ENCODE results near the gene GHR. TPM values are rescaled to one million over a fixed set of nuclear protein-coding genes. Genes with fewer than 3 reads are reported as not detected.

Gene GHR
- total RNA-seq, 1 experiment from 2014 or later, result not detected

DNA sequence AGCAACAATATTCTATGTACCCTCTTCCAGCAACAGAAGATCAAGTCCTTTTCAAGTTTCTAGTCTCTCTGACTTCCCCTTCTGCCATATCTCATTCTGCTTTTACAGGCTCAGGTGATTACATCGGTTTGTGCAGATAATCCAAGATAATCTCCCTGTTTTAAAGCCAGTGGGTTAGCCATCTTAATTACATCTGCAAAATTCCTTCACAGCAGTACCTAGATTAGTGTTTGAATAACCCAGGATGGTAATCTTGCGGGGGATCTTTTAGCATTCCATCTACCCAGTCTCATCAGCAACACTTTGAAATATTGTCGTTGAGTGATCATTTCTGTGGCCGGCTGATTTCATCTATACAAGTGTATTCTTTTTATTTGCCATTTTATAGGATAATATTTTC lies 130.2 kb downstream of the GHR start:
- ChIA-PET CTCF (no interaction called here), POLR2A (ENCODE audit: low non-redundant PET) (interaction anchor here (0.6 kb wide), 1 partner anchor 108 kb away, joined by 3 read pairs; no protein-coding TSS in a partner anchor)
- no peak overlapping the region for H3K4me3 ChIP-seq (ENCODE audit: low read depth, low read length, poor library complexity, severe bottlenecking)
- H3K27ac ChIP-seq (ENCODE audit: low read depth, low read length, poor library complexity, severe bottlenecking), result no peak overlapping the region
- intact Hi-C loops (cut with micrococcal nuclease; ENCODE audit: unreplicated experiment), result no loop called here
- BruUV-seq (replicated peaks), result no TSS peak
- no peaks in the 10 kb centered on the region for H3K27me3 ChIP-seq (replicated peaks; ENCODE audit: insufficient read depth, low read depth, low read length, poor library complexity)
- no peak for DNase-seq (ENCODE audit: low spot score)
- TF ChIP-seq EZH2 (IDR thresholded peaks at IDR 0.05; ENCODE audit: borderline replicate concordance, low read depth, low read length, poor library complexity, severe bottlenecking), result no peak
- no peak for TF ChIP-seq CTCF (conservative IDR thresholded peaks at IDR 0.05; ENCODE audit: low read depth, low read length)
- H3K36me3 ChIP-seq (ENCODE audit: insufficient read depth, low read length, poor library complexity, severe bottlenecking), result no peaks in the 10 kb centered on the region
- no peaks in the 10 kb centered on the region for H3K9me3 ChIP-seq (ENCODE audit: low read depth, low read length, poor library complexity, severe bottlenecking)
- H3K4me1 ChIP-seq (ENCODE audit: insufficient read depth, low read length, poor library complexity, severe bottlenecking), result no peaks in the 10 kb centered on the region

- intact Hi-C loops (cut with micrococcal nuclease; ENCODE audit: unreplicated experiment), result no loop called here
- Histone ChIP-seq H3K27ac (ENCODE audit: low read depth, low read length, poor library complexity, severe bottlenecking) (no peak overlapping the region), H3K4me1 (ENCODE audit: insufficient read depth, low read length, poor library complexity, severe bottlenecking) (no peaks in the 10 kb centered on the region), H3K27me3 (replicated peaks; ENCODE audit: insufficient read depth, low read depth, low read length, poor library complexity) (no peaks in the 10 kb centered on the region), H3K4me3 (ENCODE audit: low read depth, low read length, poor library complexity, severe bottlenecking) (no peak overlapping the region), H3K36me3 (ENCODE audit: insufficient read depth, low read length, poor library complexity, severe bottlenecking) (no peaks in the 10 kb centered on the region), H3K9me3 (ENCODE audit: low read depth, low read length, poor library complexity, severe bottlenecking) (no peaks in the 10 kb centered on the region)
- BruUV-seq (replicated peaks), result no TSS peak
- ChIA-PET POLR2A (ENCODE audit: low non-redundant PET) (no interaction called here), CTCF (no interaction called here)
- TF ChIP-seq CTCF (conservative IDR thresholded peaks at IDR 0.05; ENCODE audit: low read depth, low read length), result no peak
- no peak for TF ChIP-seq EZH2 (IDR thresholded peaks at IDR 0.05; ENCODE audit: borderline replicate concordance, low read depth, low read length, poor library complexity, severe bottlenecking)
- no peak for DNase-seq (ENCODE audit: low spot score)
Measured at GRCh38 chr5:42555010-42555409, 131.8 kb downstream of the GHR start.

DNA sequence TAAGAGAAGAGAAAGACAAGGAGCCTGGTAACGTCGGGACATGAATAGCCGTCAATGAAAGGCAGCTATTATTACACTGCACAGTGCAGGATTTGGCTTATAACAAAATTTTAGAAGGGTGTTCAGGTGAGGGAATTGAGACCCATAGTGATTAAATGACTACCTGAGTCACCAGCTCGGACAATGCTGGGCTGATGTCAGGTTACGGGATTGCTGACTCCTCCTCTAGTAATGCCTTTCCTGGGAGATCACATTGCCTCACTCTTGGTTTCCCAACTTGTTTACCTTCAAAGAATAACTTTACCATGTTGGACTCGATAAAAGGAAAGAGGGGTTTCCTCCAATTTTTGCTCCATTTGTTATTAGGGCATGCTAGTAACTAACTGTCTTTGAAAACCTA lies 132.6 kb downstream of the GHR start:
- Histone ChIP-seq H3K27ac (ENCODE audit: low read depth, low read length, poor library complexity, severe bottlenecking) (no peak overlapping the region), H3K9me3 (ENCODE audit: low read depth, low read length, poor library complexity, severe bottlenecking) (no peaks in the 10 kb centered on the region), H3K36me3 (ENCODE audit: insufficient read depth, low read length, poor library complexity, severe bottlenecking) (no peaks in the 10 kb centered on the region), H3K27me3 (replicated peaks; ENCODE audit: insufficient read depth, low read depth, low read length, poor library complexity) (no peaks in the 10 kb centered on the region), H3K4me1 (ENCODE audit: insufficient read depth, low read length, poor library complexity, severe bottlenecking) (no peaks in the 10 kb centered on the region), H3K4me3 (ENCODE audit: low read depth, low read length, poor library complexity, severe bottlenecking) (no peak overlapping the region)
- TF ChIP-seq EZH2 (IDR thresholded peaks at IDR 0.05; ENCODE audit: borderline replicate concordance, low read depth, low read length, poor library complexity, severe bottlenecking), result no peak
- no peak for TF ChIP-seq CTCF (conservative IDR thresholded peaks at IDR 0.05; ENCODE audit: low read depth, low read length)
- intact Hi-C loops (cut with micrococcal nuclease; ENCODE audit: unreplicated experiment), result no loop called here
- no TSS peak for BruUV-seq (replicated peaks)
- CTCF ChIA-PET, result no interaction called here
- no peak for DNase-seq (ENCODE audit: low spot score)
- POLR2A ChIA-PET (ENCODE audit: low non-redundant PET), result no interaction called here
